OCI-LY7 (cell line): ENCODE measurements around the gene FAM111B.
"Not testable (repeated sequence)": the region's sequence is repeated elsewhere in the genome, so short reads cannot be mapped to it uniquely, and the experiment has no call there.

ENCODE experiments used
- EZH2phosphoT487 ChIP-seq: fragments of 200-600 bp; sonication (generic); IDR thresholded peaks from 2 replicates; pipeline ENCODE4 v1.6.1; 2018; ENCODE audit warnings: low read depth, borderline replicate concordance, mild to moderate bottlenecking, mixed run types, antibody characterized with exemption, low read length, moderate library complexity, mixed read lengths
- TF ChIP-seq, protein P1 (sequence below): fragments of 200-600 bp; sonication (generic); conservative IDR thresholded peaks from 2 replicates; pipeline ENCODE4 v1.5.1; 2014; ENCODE audit warnings: mild to moderate bottlenecking, antibody characterized with exemption, low read length, moderate library complexity, mixed read lengths

DNA sequence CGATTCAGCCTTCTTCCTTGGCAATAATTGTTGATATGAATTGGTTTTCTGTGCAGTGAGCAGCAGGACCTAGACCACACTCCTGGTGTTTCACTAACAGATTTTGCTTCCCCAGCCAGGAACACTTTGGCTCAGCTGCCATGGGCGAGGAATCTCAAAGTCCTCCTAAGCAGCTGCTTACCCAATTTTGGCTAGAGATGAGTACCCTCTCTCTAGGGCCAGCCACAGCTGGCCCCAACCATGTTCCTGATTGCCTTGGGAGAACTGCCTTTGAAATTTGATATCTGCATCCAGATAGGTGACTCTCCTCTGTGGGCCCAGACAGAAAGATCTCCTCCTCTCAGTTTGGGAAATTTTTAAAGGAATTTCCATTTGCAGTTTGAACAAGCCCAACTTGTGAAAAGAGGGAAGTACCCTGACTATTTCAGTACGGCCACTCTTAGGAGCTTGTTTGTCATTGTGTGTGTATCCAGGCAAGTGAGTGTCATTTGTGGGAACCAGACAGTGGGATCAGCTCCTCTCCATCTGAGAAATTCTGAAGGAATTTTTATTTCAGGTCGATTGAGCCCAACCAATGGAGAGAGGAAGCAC lies 25.5 kb upstream of the FAM111B start:
- TF ChIP-seq, protein P1, sequence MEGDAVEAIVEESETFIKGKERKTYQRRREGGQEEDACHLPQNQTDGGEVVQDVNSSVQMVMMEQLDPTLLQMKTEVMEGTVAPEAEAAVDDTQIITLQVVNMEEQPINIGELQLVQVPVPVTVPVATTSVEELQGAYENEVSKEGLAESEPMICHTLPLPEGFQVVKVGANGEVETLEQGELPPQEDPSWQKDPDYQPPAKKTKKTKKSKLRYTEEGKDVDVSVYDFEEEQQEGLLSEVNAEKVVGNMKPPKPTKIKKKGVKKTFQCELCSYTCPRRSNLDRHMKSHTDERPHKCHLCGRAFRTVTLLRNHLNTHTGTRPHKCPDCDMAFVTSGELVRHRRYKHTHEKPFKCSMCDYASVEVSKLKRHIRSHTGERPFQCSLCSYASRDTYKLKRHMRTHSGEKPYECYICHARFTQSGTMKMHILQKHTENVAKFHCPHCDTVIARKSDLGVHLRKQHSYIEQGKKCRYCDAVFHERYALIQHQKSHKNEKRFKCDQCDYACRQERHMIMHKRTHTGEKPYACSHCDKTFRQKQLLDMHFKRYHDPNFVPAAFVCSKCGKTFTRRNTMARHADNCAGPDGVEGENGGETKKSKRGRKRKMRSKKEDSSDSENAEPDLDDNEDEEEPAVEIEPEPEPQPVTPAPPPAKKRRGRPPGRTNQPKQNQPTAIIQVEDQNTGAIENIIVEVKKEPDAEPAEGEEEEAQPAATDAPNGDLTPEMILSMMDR = not testable (repeated sequence)
- not testable (repeated sequence) for TF ChIP-seq EZH2phosphoT487
